ENCODE measurements around the gene KCTD10. TPM values are rescaled to one million over a fixed set of nuclear protein-coding genes. Genes with fewer than 3 reads are reported as not detected.

Gene KCTD10
- total and polyA plus RNA-seq, 10 of the 15 experiments (the other 5 are each of a cell fraction or from before 2014, with no cell fraction given) = 5.6 to 52.0 (median 34.2) TPM

- RAD21 ChIA-PET (ENCODE audit: unreplicated experiment) = no interaction called here
- no peak for ATAC-seq
- Histone ChIP-seq H3K27ac (ENCODE audit: control insufficient read depth, insufficient read depth) (no peak overlapping the region), H4K20me1 (ENCODE audit: control insufficient read depth, insufficient read depth) (no peaks in the 10 kb centered on the region), H3K9me3 (replicated peaks; ENCODE audit: control insufficient read depth, insufficient read depth, low read length) (no peaks in the 10 kb centered on the region), H3K27me3 (replicated peaks in 1 of 2; ENCODE audit: control insufficient read depth in 2 of 2, insufficient read depth in 2 of 2, low read length in 1 of 2) (no peaks in the 10 kb centered on the region), H3K4me1 (ENCODE audit: control insufficient read depth, insufficient read depth, low read length) (no peaks in the 10 kb centered on the region), H3K79me2 (ENCODE audit: control insufficient read depth, insufficient read depth, low read length) (peaks cover 13% of the 10 kb centered on the region), H3K36me3 (ENCODE audit: control insufficient read depth in 2 of 2, insufficient read depth in 2 of 2, low read length in 1 of 2) (peaks cover 2 to 7% of the 10 kb centered on the region in 2 experiments), H3K4me3 (no peak overlapping the region), H2AFZ (ENCODE audit: control insufficient read depth, low read depth, low read length) (no peak overlapping the region), H3K9ac (ENCODE audit: control insufficient read depth, insufficient read depth, low read length) (no peak overlapping the region), H3K4me2 (ENCODE audit: control insufficient read depth, insufficient read depth) (no peak overlapping the region)
- no peak for DNase-seq (ENCODE audit: low read depth, low spot score)
- in situ Hi-C loops (cut with MboI) (no loop called here), intact Hi-C loops (cut with micrococcal nuclease; ENCODE audit: unreplicated experiment) (no loop called here)
- BruUV-seq (replicated peaks) = no TSS peak
- SMC1A ChIA-PET (ENCODE audit: uncharacterized antibody, unreplicated experiment) = no interaction called here
- CTCF ChIA-PET = interaction anchor here (1.0 to 1.4 kb wide), 2 partner anchors 11 to 35 kb away, joined by 3 to 4 read pairs; no protein-coding TSS in a partner anchor
- WGBS (ENCODE audit: insufficient coverage, insufficient replicate concordance, low lambda C conversion rate, missing lambda C conversion rate) = 100% methylated on average over 2 of the region's 2 CpGs
- no peak for FAIRE-seq
- POLR2A ChIA-PET = interaction anchor here (1.3 kb wide), 1 partner anchor 11 kb away, joined by 3 read pairs; no protein-coding TSS in a partner anchor
- TF ChIP-seq SIN3A (IDR thresholded peaks at IDR 0.05; ENCODE audit: low read depth, low read length) (no peak), HDAC2 (IDR thresholded peaks at IDR 0.05) (no peak), ZZZ3 (IDR thresholded peaks at IDR 0.05; ENCODE audit: control insufficient read depth, insufficient read length, low read depth) (no peak), MEF2A (IDR thresholded peaks at IDR 0.05; ENCODE audit: insufficient read depth, low read depth, low read length) (no peak), EP300 (IDR thresholded peaks at IDR 0.05; ENCODE audit: borderline replicate concordance in 1 of 2, control insufficient read depth in 1 of 2, low read depth in 2 of 2, low read length in 2 of 2) (no peak), NFYA (IDR thresholded peaks at IDR 0.05; ENCODE audit: borderline replicate concordance, low read depth, low read length) (no peak), BMI1 (IDR thresholded peaks at IDR 0.05; ENCODE audit: borderline replicate concordance) (no peak), CHD2 (IDR thresholded peaks at IDR 0.05; ENCODE audit: borderline replicate concordance, low read depth, low read length) (no peak), ZNF207 (IDR thresholded peaks at IDR 0.05; ENCODE audit: borderline replicate concordance) (no peak)
Measured at GRCh38 chr12:109482491-109482890, 5.4 kb upstream of the KCTD10 start.
